Naive B cell (primary cell): ENCODE measurements around the gene LHFPL2. TPM values are rescaled to one million over a fixed set of nuclear protein-coding genes. Genes with fewer than 3 reads are reported as not detected.
"Not testable (repeated sequence)": the region's sequence is repeated elsewhere in the genome, so short reads cannot be mapped to it uniquely, and the experiment has no call there.

Experiments
- ATAC-seq, 2 donors: fragments of 150-1000 bp; cut with Tn5 transposase; 2 replicates each; pipeline ENCODE4 v1.10.0; 2021; ENCODE audit warnings: low read depth in 2 of 2, mild to moderate bottlenecking in 2 of 2, moderate library complexity in 2 of 2
- DNase-seq: peaks from one replicate; pipeline ENCODE4 v3.0.0; 2022
- H3K27ac Mint-ChIP-seq, 6 donors: one replicate each; pipeline ENCODE4 v1.8.0; 2020 to 2022; ENCODE audit warnings: mild to moderate bottlenecking in 6 of 6, mixed read lengths in 6 of 6, moderate library complexity in 5 of 6, inconsistent platforms in 2 of 6
- H3K27me3 Mint-ChIP-seq, 3 donors: one replicate each; pipeline ENCODE4 v1.8.0; 2021 to 2022; ENCODE audit warnings: mixed read lengths in 3 of 3, mild to moderate bottlenecking in 1 of 3
- H3K36me3 Mint-ChIP-seq, 2 donors: one replicate each; pipeline ENCODE4 v1.8.0; 2020 to 2022; ENCODE audit warnings: mixed read lengths in 2 of 2, inconsistent platforms in 1 of 2, mild to moderate bottlenecking in 1 of 2
- H3K4me1 Mint-ChIP-seq, 3 donors: one replicate each; pipeline ENCODE4 v1.8.0; 2020 to 2022; ENCODE audit warnings: mixed read lengths in 3 of 3, inconsistent platforms in 1 of 3, mild to moderate bottlenecking in 1 of 3, moderate library complexity in 1 of 3
- H3K4me3 Mint-ChIP-seq, 8 donors: one replicate each; pipeline ENCODE4 v1.8.0; 2020 to 2022; ENCODE audit warnings: mild to moderate bottlenecking in 8 of 8, mixed read lengths in 8 of 8, moderate library complexity in 8 of 8, inconsistent platforms in 2 of 8
- H3K9me3 Mint-ChIP-seq, 7 donors: one replicate each; pipeline ENCODE4 v1.8.0; 2020 to 2022; ENCODE audit warnings: mixed read lengths in 7 of 7, mild to moderate bottlenecking in 5 of 7, inconsistent platforms in 2 of 7, moderate library complexity in 1 of 7
- polyA plus RNA-seq, 6 donors: library from polyadenylated mRNA; unstranded; fragments of 300-500 nt; fragmentation: Illumina TruSeq; gene quantifications; one replicate each; pipeline ENCODE4 v1.2.3, GENCODE V29; 2021; ENCODE audit warnings: low read depth in 6 of 6

Gene LHFPL2
- polyA plus RNA-seq, 6 donors from 2014 or later = 8.1 to 15.0 (median 12.3) TPM

- peaks cover 0 to 2% (median 0%) of the 10 kb centered on the region in 7 donors for H3K9me3 Mint-ChIP-seq
- ATAC-seq = no peak
Observed at GRCh38 chr5:78632467-78632866, 16.1 kb downstream of the LHFPL2 start.

GRCh38 chr5:78631931-78632330 lies 16.6 kb downstream of the LHFPL2 start:
- Mint-ChIP-seq H3K4me3 (no peak overlapping the region), H3K27ac (peak overlapping the region in 2 of 6 donors; percentile 47 to 65), H3K4me1 (peaks cover 34 to 59% (median 50%) of the 10 kb centered on the region in 3 donors), H3K27me3 (no peaks in the 10 kb centered on the region), H3K9me3 (peaks cover 0 to 2% (median 0%) of the 10 kb centered on the region in 7 donors), H3K36me3 (peaks cover 14 to 16% of the 10 kb centered on the region in 2 donors)
- DNase-seq (no peak), ATAC-seq (no peak)

More at GRCh38 chr5:78632467-78632866, 16.1 kb downstream of the LHFPL2 start:
- Mint-ChIP-seq H3K4me1 (peaks cover 32 to 55% (median 45%) of the 10 kb centered on the region in 3 donors), H3K27me3 (no peaks in the 10 kb centered on the region), H3K4me3 (peak overlapping the region in 2 of 8 donors; percentile 38 to 45), H3K36me3 (peaks cover 14 to 16% of the 10 kb centered on the region in 2 donors), H3K27ac (peak overlapping the region in 2 of 6 donors; percentile 28 to 71)
- DNase-seq = no peak

GRCh38 chr5:78630047-78630446 lies 18.5 kb downstream of the LHFPL2 start:
- Mint-ChIP-seq H3K4me1 (peaks cover 25 to 53% (median 47%) of the 10 kb centered on the region in 3 donors), H3K9me3 (no peaks in the 10 kb centered on the region), H3K27ac (no peak overlapping the region), H3K4me3 (no peak overlapping the region), H3K27me3 (no peaks in the 10 kb centered on the region), H3K36me3 (peaks cover 15 to 20% of the 10 kb centered on the region in 2 donors)
- ATAC-seq (no peak), DNase-seq (no peak)

- Mint-ChIP-seq H3K27ac (peak overlapping the region in 1 of 6 donors; percentile 14), H3K36me3 (peaks cover 15 to 20% of the 10 kb centered on the region in 2 donors), H3K4me1 (peaks cover 23 to 49% (median 43%) of the 10 kb centered on the region in 3 donors), H3K27me3 (no peaks in the 10 kb centered on the region), H3K9me3 (no peaks in the 10 kb centered on the region), H3K4me3 (no peak overlapping the region)
- DNase-seq (no peak), ATAC-seq (no peak)
Observed at GRCh38 chr5:78629624-78630023, 18.9 kb downstream of the LHFPL2 start.

- Mint-ChIP-seq H3K4me1 (peaks cover 18 to 39% (median 38%) of the 10 kb centered on the region in 3 donors), H3K4me3 (peak overlapping the region in 6 of 8 donors; percentile 17 to 77 (median 56)), H3K36me3 (peaks cover 15 to 29% of the 10 kb centered on the region in 2 donors), H3K27me3 (no peaks in the 10 kb centered on the region), H3K9me3 (no peaks in the 10 kb centered on the region), H3K27ac (peak overlapping the region in 3 of 6 donors; percentile 21 to 77 (median 39))
- DNase-seq (peak; percentile 6), ATAC-seq (peak in 1 of 2 donors; percentile 60)
Observed at GRCh38 chr5:78628270-78628992, 20.1 kb downstream of the LHFPL2 start.

GRCh38 chr5:78627766-78628165 lies 20.8 kb downstream of the LHFPL2 start:
- Mint-ChIP-seq H3K27ac (peak overlapping the region in 2 of 6 donors; percentile 39 to 44), H3K27me3 (no peaks in the 10 kb centered on the region), H3K36me3 (peaks cover 15 to 29% of the 10 kb centered on the region in 2 donors), H3K9me3 (no peaks in the 10 kb centered on the region), H3K4me1 (peaks cover 17 to 38% (median 37%) of the 10 kb centered on the region in 3 donors), H3K4me3 (peak overlapping the region in 3 of 8 donors; percentile 49 to 77 (median 73))
- no peak for DNase-seq
- ATAC-seq = no peak

GRCh38 chr5:78627175-78627574 lies 21.4 kb downstream of the LHFPL2 start:
- ATAC-seq (no peak), DNase-seq (no peak)
- Mint-ChIP-seq H3K4me3 (peak overlapping the region in 1 of 8 donors; percentile 22), H3K4me1 (peaks cover 14 to 37% (median 33%) of the 10 kb centered on the region in 3 donors), H3K9me3 (no peaks in the 10 kb centered on the region), H3K36me3 (peaks cover 11 to 29% of the 10 kb centered on the region in 2 donors), H3K27me3 (no peaks in the 10 kb centered on the region), H3K27ac (peak overlapping the region in 2 of 6 donors; percentile 44 to 82)

GRCh38 chr5:78626009-78626571 lies 22.5 kb downstream of the LHFPL2 start:
- Mint-ChIP-seq H3K9me3 (peaks cover 0 to 8% (median 0%) of the 10 kb centered on the region in 7 donors), H3K27me3 (no peaks in the 10 kb centered on the region), H3K36me3 (peaks cover 17 to 22% of the 10 kb centered on the region in 2 donors), H3K27ac (peak overlapping the region in 1 of 6 donors; percentile 7), H3K4me3 (no peak overlapping the region), H3K4me1 (peaks cover 14 to 45% (median 41%) of the 10 kb centered on the region in 3 donors)
- ATAC-seq (no peak), DNase-seq (no peak)

- DNase-seq (no peak), ATAC-seq (no peak)
- peaks cover 14 to 46% (median 43%) of the 10 kb centered on the region in 3 donors for H3K4me1 Mint-ChIP-seq
- H3K9me3 Mint-ChIP-seq = peaks cover 0 to 18% (median 7%) of the 10 kb centered on the region in 7 donors
- H3K4me3 Mint-ChIP-seq = peak overlapping the region in 1 of 8 donors; percentile 9
- no peaks in the 10 kb centered on the region for H3K27me3 Mint-ChIP-seq
- H3K36me3 Mint-ChIP-seq = peaks cover 25 to 29% of the 10 kb centered on the region in 2 donors
- peak overlapping the region in 1 of 6 donors; percentile 26 for H3K27ac Mint-ChIP-seq
Observed at GRCh38 chr5:78624992-78625391, 23.6 kb downstream of the LHFPL2 start.

- DNase-seq = no peak
- Mint-ChIP-seq H3K27ac (no peak overlapping the region), H3K4me3 (no peak overlapping the region), H3K36me3 (peaks cover 25 to 29% of the 10 kb centered on the region in 2 donors), H3K9me3 (peaks cover 0 to 18% (median 7%) of the 10 kb centered on the region in 7 donors), H3K4me1 (peaks cover 14 to 37% (median 35%) of the 10 kb centered on the region in 3 donors), H3K27me3 (no peaks in the 10 kb centered on the region)
- no peak for ATAC-seq
Observed at GRCh38 chr5:78624011-78624541, 24.5 kb downstream of the LHFPL2 start.

- H3K9me3 Mint-ChIP-seq = peaks cover 0 to 18% (median 7%) of the 10 kb centered on the region in 7 donors
- H3K4me3 Mint-ChIP-seq = no peak overlapping the region
- peak overlapping the region in 2 of 6 donors; percentile 12 to 18 for H3K27ac Mint-ChIP-seq
- no peak for ATAC-seq
- no peaks in the 10 kb centered on the region for H3K27me3 Mint-ChIP-seq
- DNase-seq = no peak
- H3K4me1 Mint-ChIP-seq = peaks cover 1 to 21% (median 19%) of the 10 kb centered on the region in 3 donors
- H3K36me3 Mint-ChIP-seq = peaks cover 25 to 32% of the 10 kb centered on the region in 2 donors
Observed at GRCh38 chr5:78622302-78622971, 26.1 kb downstream of the LHFPL2 start.

GRCh38 chr5:78621291-78621738 lies 27.3 kb downstream of the LHFPL2 start:
- Mint-ChIP-seq H3K4me1 (peaks cover 0 to 17% (median 17%) of the 10 kb centered on the region in 3 donors), H3K4me3 (no peak overlapping the region), H3K36me3 (peaks cover 26 to 36% of the 10 kb centered on the region in 2 donors), H3K9me3 (peaks cover 0 to 18% (median 7%) of the 10 kb centered on the region in 7 donors), H3K27ac (peak overlapping the region in 1 of 6 donors; percentile 73), H3K27me3 (no peaks in the 10 kb centered on the region)
- no peak for ATAC-seq
- no peak for DNase-seq

- not testable (repeated sequence) for ATAC-seq, DNase-seq, H3K27me3 Mint-ChIP-seq, H3K27ac Mint-ChIP-seq, H3K4me3 Mint-ChIP-seq
- Mint-ChIP-seq H3K36me3 (peaks cover 26 to 32% of the 10 kb centered on the region in 2 donors), H3K9me3 (peaks cover 0 to 18% (median 7%) of the 10 kb centered on the region in 7 donors), H3K4me1 (peaks cover 4 to 18% (median 17%) of the 10 kb centered on the region in 3 donors)
Observed at GRCh38 chr5:78620119-78620518, 28.5 kb downstream of the LHFPL2 start.
